ENCODE results near the gene CYRIA.

Gene CYRIA

GRCh38 chr2:16629770-16630169, 35.9 kb downstream of the CYRIA start:
- DNase-seq (ENCODE audit: low spot score), result no peak

- no peak for DNase-seq (ENCODE audit: low spot score)
Measured at GRCh38 chr2:16629044-16629443, 36.6 kb downstream of the CYRIA start.

GRCh38 chr2:16628314-16628713, 37.3 kb downstream of the CYRIA start:
- no peak for DNase-seq (ENCODE audit: low spot score)

GRCh38 chr2:16626997-16627605, 38.5 kb downstream of the CYRIA start:
- no peak for DNase-seq (ENCODE audit: low spot score)

- no peak for DNase-seq (ENCODE audit: low spot score)
Measured at GRCh38 chr2:16626497-16626896, 39.1 kb downstream of the CYRIA start.

GRCh38 chr2:16625759-16626158, 39.9 kb downstream of the CYRIA start:
- DNase-seq (ENCODE audit: low spot score), result no peak

GRCh38 chr2:16625201-16625729, 40.4 kb downstream of the CYRIA start:
- peak; percentile 76 for DNase-seq (ENCODE audit: low spot score)

- no peak for DNase-seq (ENCODE audit: low spot score)
Measured at GRCh38 chr2:16624436-16624780, 41.2 kb downstream of the CYRIA start.

- no peak for DNase-seq (ENCODE audit: low spot score)
Measured at GRCh38 chr2:16623564-16624435, 41.8 kb downstream of the CYRIA start.

- no peak for DNase-seq (ENCODE audit: low spot score)
Measured at GRCh38 chr2:16623031-16623430, 42.6 kb downstream of the CYRIA start.

GRCh38 chr2:16622399-16622968, 43.1 kb downstream of the CYRIA start:
- no peak for DNase-seq (ENCODE audit: low spot score)

- no peak for DNase-seq (ENCODE audit: low spot score)
Measured at GRCh38 chr2:16621316-16621715, 44.3 kb downstream of the CYRIA start.

GRCh38 chr2:16620590-16620989, 45.0 kb downstream of the CYRIA start:
- no peak for DNase-seq (ENCODE audit: low spot score)

GRCh38 chr2:16619576-16620245, 45.9 kb downstream of the CYRIA start:
- DNase-seq (ENCODE audit: low spot score), result no peak

- DNase-seq (ENCODE audit: low spot score), result peak; percentile 82
Measured at GRCh38 chr2:16617282-16618266, 48.1 kb downstream of the CYRIA start.
